H9 (cell line): ENCODE results near the gene MYCBPAP. TPM values are rescaled to one million over a fixed set of nuclear protein-coding genes. Genes with fewer than 3 reads are reported as not detected.

Source experiments
- DNase-seq: peaks from one replicate; pipeline ENCODE4 v3.0.0-alpha.2; 2017
- H2AFZ ChIP-seq: one replicate; pipeline ENCODE4 v1.6.1; 2013; ENCODE audit warnings: mild to moderate bottlenecking, low read length, control low read depth, moderate library complexity
- H2AK5ac ChIP-seq: 2 replicates; pipeline ENCODE4 v1.6.1; 2013; ENCODE audit warnings: low read length, control low read depth, mixed read lengths; ENCODE audit not compliant: insufficient read length
- H2BK120ac ChIP-seq: one replicate; pipeline ENCODE4 v1.6.1; 2013; ENCODE audit warnings: low read depth, mild to moderate bottlenecking, low read length, control low read depth, inconsistent platforms; ENCODE audit not compliant: poor library complexity, severe bottlenecking
- H2BK12ac ChIP-seq: 2 replicates; pipeline ENCODE4 v1.6.1; 2013; ENCODE audit warnings: low read length, control low read depth, mixed read lengths, low read depth; ENCODE audit not compliant: insufficient read length
- H2BK15ac ChIP-seq: 2 replicates; pipeline ENCODE4 v1.6.1; 2013; ENCODE audit warnings: low read depth, low read length, control low read depth
- H2BK20ac ChIP-seq: one replicate; pipeline ENCODE4 v1.6.1; 2013; ENCODE audit warnings: low read depth, mild to moderate bottlenecking, low read length, control low read depth, inconsistent platforms; ENCODE audit not compliant: poor library complexity, severe bottlenecking
- H2BK5ac ChIP-seq: 2 replicates; pipeline ENCODE4 v1.6.1; 2013; ENCODE audit warnings: low read length, control low read depth, mixed read lengths; ENCODE audit not compliant: insufficient read length
- H3K14ac ChIP-seq: 2 replicates; pipeline ENCODE4 v1.6.1; 2013; ENCODE audit warnings: low read length, control low read depth; ENCODE audit not compliant: insufficient read depth
- H3K18ac ChIP-seq: 2 replicates; pipeline ENCODE4 v1.6.1; 2013; ENCODE audit warnings: low read depth, mild to moderate bottlenecking, mixed read lengths, low read length, control low read depth; ENCODE audit not compliant: insufficient read length
- H3K23ac ChIP-seq: 2 replicates; pipeline ENCODE4 v1.6.1; 2013; ENCODE audit warnings: low read length, control low read depth, mixed read lengths, low read depth; ENCODE audit not compliant: insufficient read length
- H3K23me2 ChIP-seq: 2 replicates; pipeline ENCODE4 v1.6.1; 2013; ENCODE audit warnings: low read depth, mild to moderate bottlenecking, mixed read lengths, low read length, control low read depth; ENCODE audit not compliant: insufficient read length, poor library complexity, severe bottlenecking
- H3K27ac ChIP-seq: 2 replicates; pipeline ENCODE4 v1.5.1; 2013; ENCODE audit warnings: low read length, control low read depth, mixed read lengths, low read depth; ENCODE audit not compliant: insufficient read length
- H3K27me3 ChIP-seq: 2 replicates; pipeline ENCODE4 v1.6.1; 2013; ENCODE audit warnings: low read length, control low read depth, inconsistent platforms; ENCODE audit not compliant: insufficient read depth
- H3K4ac ChIP-seq: 2 replicates; pipeline ENCODE4 v1.6.1; 2013; ENCODE audit warnings: low read depth, mild to moderate bottlenecking, control low read depth, inconsistent platforms, low read length, moderate library complexity
- H3K4me1 ChIP-seq: 2 replicates; pipeline ENCODE4 v1.6.1; 2013; ENCODE audit warnings: low read length, control low read depth, inconsistent platforms; ENCODE audit not compliant: insufficient read depth
- H3K4me2 ChIP-seq: 2 replicates; pipeline ENCODE4 v1.6.1; 2013; ENCODE audit warnings: low read length, control low read depth, mixed read lengths; ENCODE audit not compliant: insufficient read length, insufficient read depth
- H3K56ac ChIP-seq: 2 replicates; pipeline ENCODE4 v1.6.1; 2013; ENCODE audit warnings: low read depth, mild to moderate bottlenecking, mixed read lengths, low read length, control low read depth; ENCODE audit not compliant: insufficient read length
- H3K79me1 ChIP-seq: 2 replicates; pipeline ENCODE4 v1.6.1; 2013; ENCODE audit warnings: low read depth, mild to moderate bottlenecking, moderate library complexity, low read length, control low read depth, inconsistent platforms; ENCODE audit not compliant: insufficient read depth, poor library complexity, severe bottlenecking
- H3K79me2 ChIP-seq: 2 replicates; pipeline ENCODE4 v1.6.1; 2013; ENCODE audit warnings: low read length, control low read depth, inconsistent platforms; ENCODE audit not compliant: insufficient read depth
- H3K9ac ChIP-seq: 2 replicates; pipeline ENCODE4 v1.6.1; 2013; ENCODE audit warnings: low read length, control low read depth, mixed read lengths; ENCODE audit not compliant: insufficient read length; ENCODE audit errors: extremely low read depth
- H3K9me3 ChIP-seq: one replicate; pipeline ENCODE4 v1.6.1; 2013; ENCODE audit warnings: low read depth, low read length, inconsistent platforms; ENCODE audit not compliant: control insufficient read depth
- H3T11ph ChIP-seq: one replicate; pipeline ENCODE4 v1.6.1; 2013; ENCODE audit warnings: mild to moderate bottlenecking, low read length, control low read depth, inconsistent platforms
- H4K20me1 ChIP-seq: one replicate; pipeline ENCODE4 v1.6.1; 2013; ENCODE audit not compliant: control insufficient read depth, insufficient read length, insufficient read depth
- H4K5ac ChIP-seq: 2 replicates; pipeline ENCODE4 v1.6.1; 2013; ENCODE audit warnings: low read depth, mild to moderate bottlenecking, mixed read lengths, low read length, control low read depth; ENCODE audit not compliant: insufficient read length
- H4K8ac ChIP-seq: replicated peaks from 2 replicates; pipeline ENCODE4 v1.6.1; 2013; ENCODE audit warnings: low read length, control low read depth, mixed read lengths, low read depth; ENCODE audit not compliant: insufficient read length
- H4K91ac ChIP-seq: 2 replicates; pipeline ENCODE4 v1.6.1; 2013; ENCODE audit warnings: low read depth, mild to moderate bottlenecking, moderate library complexity, mixed read lengths, low read length, control low read depth; ENCODE audit not compliant: insufficient read length
- H3K27ac Mint-ChIP-seq, 3 experiments: 2 replicates in 2 of 3; 3 replicates in 1 of 3; pipeline ENCODE4 v1.8.0; 2020 to 2021; ENCODE audit warnings: mixed read lengths in 3 of 3, mild to moderate bottlenecking in 1 of 3, moderate library complexity in 1 of 3
- H3K27me3 Mint-ChIP-seq: 2 replicates; pipeline ENCODE4 v1.8.0; 2021; ENCODE audit warnings: low read depth, mild to moderate bottlenecking, moderate library complexity, mixed read lengths
- H3K36me3 Mint-ChIP-seq, 3 experiments: 2 replicates in 2 of 3; 3 replicates in 1 of 3; pipeline ENCODE4 v1.8.0; 2020 to 2021; ENCODE audit warnings: low read depth in 3 of 3, mixed read lengths in 3 of 3; ENCODE audit not compliant: insufficient read depth in 1 of 3
- H3K4me1 Mint-ChIP-seq, 2 experiments: 2 replicates each; pipeline ENCODE4 v1.8.0; 2020; ENCODE audit warnings: mixed read lengths in 2 of 2
- H3K4me3 Mint-ChIP-seq, 2 experiments: 2 replicates in 1 of 2; 3 replicates in 1 of 2; pipeline ENCODE4 v1.8.0; 2020 to 2021; ENCODE audit warnings: mild to moderate bottlenecking in 2 of 2, mixed read lengths in 2 of 2, moderate library complexity in 1 of 2
- H3K9me3 Mint-ChIP-seq, 2 experiments: 2 replicates in 1 of 2; 3 replicates in 1 of 2; pipeline ENCODE4 v1.8.0; 2020; ENCODE audit warnings: mild to moderate bottlenecking in 2 of 2, mixed read lengths in 2 of 2, moderate library complexity in 1 of 2
- WGBS: extraction: QIAGEN DNeasy Blood & Tissue Kit; methylation state at CpG from one replicate; pipeline ENCODE4 v1.1.7; 2013; ENCODE audit warnings: missing lambda C conversion rate, low lambda C conversion rate, mixed read lengths; ENCODE audit not compliant: insufficient read length; ENCODE audit errors: extremely low coverage; 5-methylcytosine and 5-hydroxymethylcytosine counted together
- total RNA-seq: library from RNA; stranded (reverse); gene quantifications from 2 replicates; pipeline ENCODE4 v1.2.1, GENCODE V29; 2021
- TF ChIP-seq, protein P1 (sequence below): fragments of 200-600 bp; sonication (generic); conservative IDR thresholded peaks from 3 replicates; pipeline ENCODE4 v1.8.0; 2021; ENCODE audit warnings: antibody characterized with exemption, mild to moderate bottlenecking

Gene MYCBPAP
- total RNA-seq, 1 experiment from 2014 or later, result 1.7 TPM

- no peak overlapping the region for H2AK5ac ChIP-seq
- no peak overlapping the region for H2BK5ac ChIP-seq
- no peaks in the 10 kb centered on the region; the same call in 1 of the 2 replicates for H3K4me1 ChIP-seq
- WGBS, result no CpG with 5 or more reads among the region's 4 CpGs
- no peaks in the 10 kb centered on the region for H3K9me3 ChIP-seq
- no peaks in the 10 kb centered on the region for H3K9me3 Mint-ChIP-seq
- H2AFZ ChIP-seq, result no peak overlapping the region
- peaks cover 26% of the 10 kb centered on the region for H3K23me2 ChIP-seq
- H3K27me3 ChIP-seq, result peaks cover 24% of the 10 kb centered on the region
- H3K23ac ChIP-seq, result no peak overlapping the region
- peak overlapping the region; percentile 72 to 92; a peak in 3 of 5 replicates for H3K4me3 Mint-ChIP-seq
- H3K79me1 ChIP-seq, result no peaks in the 10 kb centered on the region
- H3K4ac ChIP-seq, result no peak overlapping the region
- DNase-seq, result no peak
- no peak overlapping the region for H3K56ac ChIP-seq
- peak overlapping the region; percentile 74 for H3K4me2 ChIP-seq
- H3K18ac ChIP-seq, result no peak overlapping the region
- H3K27ac ChIP-seq, result no peak overlapping the region
- peaks cover 61% of the 10 kb centered on the region for H3K27me3 Mint-ChIP-seq
- H3K4me1 Mint-ChIP-seq, result peaks cover 12 to 24% of the 10 kb centered on the region in 2 experiments
- H4K5ac ChIP-seq, result no peak overlapping the region
- TF ChIP-seq, protein P1, sequence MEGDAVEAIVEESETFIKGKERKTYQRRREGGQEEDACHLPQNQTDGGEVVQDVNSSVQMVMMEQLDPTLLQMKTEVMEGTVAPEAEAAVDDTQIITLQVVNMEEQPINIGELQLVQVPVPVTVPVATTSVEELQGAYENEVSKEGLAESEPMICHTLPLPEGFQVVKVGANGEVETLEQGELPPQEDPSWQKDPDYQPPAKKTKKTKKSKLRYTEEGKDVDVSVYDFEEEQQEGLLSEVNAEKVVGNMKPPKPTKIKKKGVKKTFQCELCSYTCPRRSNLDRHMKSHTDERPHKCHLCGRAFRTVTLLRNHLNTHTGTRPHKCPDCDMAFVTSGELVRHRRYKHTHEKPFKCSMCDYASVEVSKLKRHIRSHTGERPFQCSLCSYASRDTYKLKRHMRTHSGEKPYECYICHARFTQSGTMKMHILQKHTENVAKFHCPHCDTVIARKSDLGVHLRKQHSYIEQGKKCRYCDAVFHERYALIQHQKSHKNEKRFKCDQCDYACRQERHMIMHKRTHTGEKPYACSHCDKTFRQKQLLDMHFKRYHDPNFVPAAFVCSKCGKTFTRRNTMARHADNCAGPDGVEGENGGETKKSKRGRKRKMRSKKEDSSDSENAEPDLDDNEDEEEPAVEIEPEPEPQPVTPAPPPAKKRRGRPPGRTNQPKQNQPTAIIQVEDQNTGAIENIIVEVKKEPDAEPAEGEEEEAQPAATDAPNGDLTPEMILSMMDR, result no peak
- no peak overlapping the region for H3K14ac ChIP-seq
- no peak overlapping the region for H4K91ac ChIP-seq
- no peak overlapping the region for H3K9ac ChIP-seq
- H3K36me3 Mint-ChIP-seq, result no peaks in the 10 kb centered on the region
- H2BK12ac ChIP-seq, result no peak overlapping the region
- no peaks in the 10 kb centered on the region for H3K79me2 ChIP-seq
- H4K20me1 ChIP-seq, result no peaks in the 10 kb centered on the region
- H3T11ph ChIP-seq, result no peak overlapping the region
- H2BK20ac ChIP-seq, result no peak overlapping the region
- no peak overlapping the region for H2BK120ac ChIP-seq
- H2BK15ac ChIP-seq, result no peak overlapping the region
- H4K8ac ChIP-seq, result no peak overlapping the region
- H3K27ac Mint-ChIP-seq, result no peak overlapping the region
Measured at GRCh38 chr17:50558091-50558490, 49.9 kb downstream of the MYCBPAP start.
